OCI-LY1 (cell line): ENCODE measurements around the gene JUND.

Experiments used
- H2AFZ ChIP-seq: fragments of 200-600 bp; sonication (generic), shearing (Covaris generic); 2 replicates; pipeline ENCODE4 v1.6.0; 2014; ENCODE audit warnings: antibody characterized with exemption, mild to moderate bottlenecking, low read length
- H3F3A ChIP-seq: fragments of 200-600 bp; sonication (generic), shearing (Covaris generic); 2 replicates; pipeline ENCODE4 v1.6.0; 2014; ENCODE audit warnings: mild to moderate bottlenecking, antibody characterized with exemption, low read length, moderate library complexity; ENCODE audit not compliant: insufficient read depth
- H3K27ac ChIP-seq: fragments of 200-600 bp; sonication (generic); 2 replicates; pipeline ENCODE4 v1.5.1; 2014; ENCODE audit warnings: low read length, mixed run types, mild to moderate bottlenecking, low read depth; ENCODE audit not compliant: poor library complexity, severe bottlenecking
- H3K27me3 ChIP-seq: fragments of 200-600 bp; sonication (generic); 2 replicates; pipeline ENCODE4 v1.6.0; 2014; ENCODE audit warnings: antibody characterized with exemption, mild to moderate bottlenecking, low read length, moderate library complexity; ENCODE audit not compliant: insufficient read depth
- H3K36me3 ChIP-seq: fragments of 200-600 bp; sonication (generic); 2 replicates; pipeline ENCODE4 v1.6.1; 2014; ENCODE audit warnings: mild to moderate bottlenecking, antibody characterized with exemption, low read length, moderate library complexity, mixed read lengths; ENCODE audit not compliant: insufficient read depth
- H3K4me1 ChIP-seq: fragments of 200-600 bp; sonication (generic); 2 replicates; pipeline ENCODE4 v1.5.1; 2014; ENCODE audit warnings: mild to moderate bottlenecking, low read length, moderate library complexity; ENCODE audit not compliant: insufficient read depth, severe bottlenecking
- H3K4me2 ChIP-seq: fragments of 200-600 bp; sonication (generic), shearing (Covaris generic); 2 replicates; pipeline ENCODE4 v1.6.1; 2014; ENCODE audit warnings: low read length
- H3K4me3 ChIP-seq: fragments of 200-600 bp; sonication (generic); 2 replicates; pipeline ENCODE4 v1.5.1; 2014; ENCODE audit warnings: low read length, low read depth, mild to moderate bottlenecking, mixed read lengths; ENCODE audit not compliant: poor library complexity, severe bottlenecking
- H3K79me2 ChIP-seq: fragments of 200-600 bp; shearing (Covaris generic); 2 replicates; pipeline ENCODE4 v1.6.1; 2016; ENCODE audit warnings: mixed run types, low read length, mixed read lengths; ENCODE audit not compliant: insufficient read depth
- H3K9ac ChIP-seq: fragments of 200-600 bp; sonication (generic), shearing (Covaris generic); 2 replicates; pipeline ENCODE4 v1.6.1; 2014; ENCODE audit warnings: mild to moderate bottlenecking, low read length, mixed read lengths
- H3K9me2 ChIP-seq: fragments of 200-600 bp; sonication (generic), shearing (Covaris generic); 2 replicates; pipeline ENCODE4 v1.6.1; 2014; ENCODE audit warnings: low read depth, mild to moderate bottlenecking, low read length, mixed read lengths
- H3K9me3 ChIP-seq: fragments of 200-600 bp; shearing (Covaris generic); 2 replicates; pipeline ENCODE4 v1.6.1; 2014; ENCODE audit warnings: low read length, mixed read lengths
- H4K20me1 ChIP-seq: fragments of 200-600 bp; sonication (generic), shearing (Covaris generic); 2 replicates; pipeline ENCODE4 v1.6.0; 2016; ENCODE audit warnings: mild to moderate bottlenecking, low read length; ENCODE audit not compliant: insufficient read depth
- CTCF ChIP-seq: fragments of 200-600 bp; sonication (generic), shearing (Covaris generic); IDR thresholded peaks from 2 replicates; pipeline ENCODE4 v1.5.1; 2017; ENCODE audit warnings: mild to moderate bottlenecking, antibody characterized with exemption, low read length, moderate library complexity, mixed read lengths
- EZH2 ChIP-seq: fragments of 200-600 bp; sonication (generic), shearing (Covaris generic); IDR thresholded peaks from 2 replicates; pipeline ENCODE4 v1.8.0; 2017; ENCODE audit warnings: borderline replicate concordance, mixed run types, mild to moderate bottlenecking, antibody characterized with exemption, low read length, moderate library complexity, mixed read lengths

Gene JUND

GRCh38 chr19:18313398-18313797 is 32.0 kb upstream of the JUND start:
- Histone ChIP-seq H3K27me3 (no peaks in the 10 kb centered on the region), H3F3A (no peaks in the 10 kb centered on the region), H3K27ac (no peak overlapping the region), H4K20me1 (no peaks in the 10 kb centered on the region), H2AFZ (no peak overlapping the region), H3K79me2 (no peaks in the 10 kb centered on the region), H3K9me2 (no peaks in the 10 kb centered on the region), H3K9me3 (no peaks in the 10 kb centered on the region), H3K9ac (no peak overlapping the region), H3K4me3 (no peak overlapping the region), H3K4me2 (no peak overlapping the region), H3K4me1 (peaks cover 23% of the 10 kb centered on the region), H3K36me3 (peaks cover 43% of the 10 kb centered on the region)
- no peak for TF ChIP-seq EZH2
- TF ChIP-seq CTCF: no peak

- H3K4me2 ChIP-seq: no peak overlapping the region
- no peak overlapping the region for H2AFZ ChIP-seq
- peaks cover 23% of the 10 kb centered on the region for H3K4me1 ChIP-seq
- H3K27ac ChIP-seq: no peak overlapping the region
- no peaks in the 10 kb centered on the region for H3K79me2 ChIP-seq
- TF ChIP-seq EZH2: no peak
- TF ChIP-seq CTCF: no peak
- H3K9me3 ChIP-seq: no peaks in the 10 kb centered on the region
- peaks cover 53% of the 10 kb centered on the region for H3K36me3 ChIP-seq
- H3K9me2 ChIP-seq: no peaks in the 10 kb centered on the region
- no peaks in the 10 kb centered on the region for H3F3A ChIP-seq
- no peaks in the 10 kb centered on the region for H3K27me3 ChIP-seq
- H4K20me1 ChIP-seq: no peaks in the 10 kb centered on the region
- no peak overlapping the region for H3K4me3 ChIP-seq
- H3K9ac ChIP-seq: no peak overlapping the region
Measured at GRCh38 chr19:18312092-18312534, 30.7 kb upstream of the JUND start.

GRCh38 chr19:18311502-18312091 is 30.2 kb upstream of the JUND start:
- H3K79me2 ChIP-seq: no peaks in the 10 kb centered on the region
- TF ChIP-seq CTCF: no peak
- no peak for TF ChIP-seq EZH2
- no peaks in the 10 kb centered on the region for H3F3A ChIP-seq
- H3K4me3 ChIP-seq: no peak overlapping the region
- no peak overlapping the region for H2AFZ ChIP-seq
- no peaks in the 10 kb centered on the region for H3K27me3 ChIP-seq
- no peaks in the 10 kb centered on the region for H3K9me3 ChIP-seq
- H3K9ac ChIP-seq: no peak overlapping the region
- H3K27ac ChIP-seq: no peak overlapping the region
- H3K36me3 ChIP-seq: peaks cover 53% of the 10 kb centered on the region
- H3K4me1 ChIP-seq: peaks cover 25% of the 10 kb centered on the region
- no peaks in the 10 kb centered on the region for H3K9me2 ChIP-seq
- H4K20me1 ChIP-seq: no peaks in the 10 kb centered on the region
- no peak overlapping the region for H3K4me2 ChIP-seq
